ENCODE results near the gene OR4S1. TPM values are rescaled to one million over a fixed set of nuclear protein-coding genes. Genes with fewer than 3 reads are reported as not detected.

OR4S1 gene, protein sequence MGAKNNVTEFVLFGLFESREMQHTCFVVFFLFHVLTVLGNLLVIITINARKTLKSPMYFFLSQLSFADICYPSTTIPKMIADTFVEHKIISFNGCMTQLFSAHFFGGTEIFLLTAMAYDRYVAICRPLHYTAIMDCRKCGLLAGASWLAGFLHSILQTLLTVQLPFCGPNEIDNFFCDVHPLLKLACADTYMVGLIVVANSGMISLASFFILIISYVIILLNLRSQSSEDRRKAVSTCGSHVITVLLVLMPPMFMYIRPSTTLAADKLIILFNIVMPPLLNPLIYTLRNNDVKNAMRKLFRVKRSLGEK
- not detected for total RNA-seq

DNA sequence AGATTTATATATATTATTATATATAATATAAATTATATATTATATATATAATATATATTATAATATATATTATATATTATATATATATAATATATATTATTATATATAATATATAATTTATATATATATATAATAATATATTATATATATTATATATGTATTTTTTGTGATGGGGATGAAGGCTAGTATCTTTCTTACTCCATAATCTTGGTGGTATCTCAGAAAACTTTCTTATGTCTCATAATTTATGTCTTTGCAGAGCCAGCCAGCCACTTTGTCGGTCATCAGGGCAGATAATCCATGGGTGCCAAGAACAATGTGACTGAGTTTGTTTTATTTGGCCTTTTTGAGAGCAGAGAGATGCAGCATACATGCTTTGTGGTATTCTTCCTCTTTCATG is at the start of gene OR4S1:
OR4S1 (plus strand) TSS at position 301 of the 400 bp plus-strand sequence; CDS start at position 301, 0 bp downstream.
- DNase-seq, result no peak
- TF ChIP-seq, protein P1, sequence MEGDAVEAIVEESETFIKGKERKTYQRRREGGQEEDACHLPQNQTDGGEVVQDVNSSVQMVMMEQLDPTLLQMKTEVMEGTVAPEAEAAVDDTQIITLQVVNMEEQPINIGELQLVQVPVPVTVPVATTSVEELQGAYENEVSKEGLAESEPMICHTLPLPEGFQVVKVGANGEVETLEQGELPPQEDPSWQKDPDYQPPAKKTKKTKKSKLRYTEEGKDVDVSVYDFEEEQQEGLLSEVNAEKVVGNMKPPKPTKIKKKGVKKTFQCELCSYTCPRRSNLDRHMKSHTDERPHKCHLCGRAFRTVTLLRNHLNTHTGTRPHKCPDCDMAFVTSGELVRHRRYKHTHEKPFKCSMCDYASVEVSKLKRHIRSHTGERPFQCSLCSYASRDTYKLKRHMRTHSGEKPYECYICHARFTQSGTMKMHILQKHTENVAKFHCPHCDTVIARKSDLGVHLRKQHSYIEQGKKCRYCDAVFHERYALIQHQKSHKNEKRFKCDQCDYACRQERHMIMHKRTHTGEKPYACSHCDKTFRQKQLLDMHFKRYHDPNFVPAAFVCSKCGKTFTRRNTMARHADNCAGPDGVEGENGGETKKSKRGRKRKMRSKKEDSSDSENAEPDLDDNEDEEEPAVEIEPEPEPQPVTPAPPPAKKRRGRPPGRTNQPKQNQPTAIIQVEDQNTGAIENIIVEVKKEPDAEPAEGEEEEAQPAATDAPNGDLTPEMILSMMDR (IDR thresholded peaks at IDR 0.05), result no peak
- Histone ChIP-seq H3K4me3 (no peak within 1 kb of the TSS), H3K27ac (no peak within 1 kb of the TSS), H3K27me3 (no peaks in the 10 kb centered on the region), H3K36me3 (no peaks in the 10 kb centered on the region), H3K9me3 (no peaks in the 10 kb centered on the region), H3K9ac (ENCODE audit: low read depth in 2 of 2, low read length in 2 of 2) (no peak within 1 kb of the TSS), H3K4me1 (no peaks in the 10 kb centered on the region)
- intact Hi-C loops (cut with DNase I), result no loop called here

- DNase-seq, result no peak
- no peaks in the 10 kb centered on the region for H3K27me3 ChIP-seq
- no peak overlapping the region for H3K9ac ChIP-seq (ENCODE audit: low read depth in 2 of 2, low read length in 2 of 2)
- no peaks in the 10 kb centered on the region for H3K9me3 ChIP-seq
- H3K36me3 ChIP-seq, result no peaks in the 10 kb centered on the region
- H3K27ac ChIP-seq, result no peak overlapping the region
- no peak overlapping the region for H3K4me3 ChIP-seq
- no peaks in the 10 kb centered on the region for H3K4me1 ChIP-seq
- intact Hi-C loops (cut with DNase I), result no loop called here
- TF ChIP-seq, protein P1 (IDR thresholded peaks at IDR 0.05), result no peak
Measured at GRCh38 chr11:48261600-48261999, 44.4 kb upstream of the OR4S1 start.

GRCh38 chr11:48263423-48263911 is 42.6 kb upstream of the OR4S1 start, which contains the start of gene OR4X1:
Gene OR4X1, plus strand, starts transcription at chr11:48263861. Its CDS starts 0 bp downstream, at chr11:48263861.
- Histone ChIP-seq H3K4me1 (no peaks in the 10 kb centered on the region), H3K4me3 (no peak within 1 kb of the TSS), H3K9me3 (no peaks in the 10 kb centered on the region), H3K36me3 (no peaks in the 10 kb centered on the region), H3K9ac (ENCODE audit: low read depth in 2 of 2, low read length in 2 of 2) (no peak within 1 kb of the TSS), H3K27me3 (no peaks in the 10 kb centered on the region), H3K27ac (no peak within 1 kb of the TSS)
- DNase-seq, result no peak
- intact Hi-C loops (cut with DNase I), result no loop called here
- TF ChIP-seq, protein P1 (IDR thresholded peaks at IDR 0.05), result no peak

GRCh38 chr11:48270621-48271020 is 35.4 kb upstream of the OR4S1 start:
- Histone ChIP-seq H3K9ac (ENCODE audit: low read depth in 2 of 2, low read length in 2 of 2) (no peak overlapping the region), H3K27me3 (no peaks in the 10 kb centered on the region), H3K4me3 (no peak overlapping the region), H3K27ac (no peak overlapping the region), H3K4me1 (no peaks in the 10 kb centered on the region), H3K36me3 (no peaks in the 10 kb centered on the region), H3K9me3 (no peaks in the 10 kb centered on the region)
- intact Hi-C loops (cut with DNase I), result no loop called here
- DNase-seq, result no peak
- TF ChIP-seq, protein P1 (IDR thresholded peaks at IDR 0.05), result no peak

GRCh38 chr11:48272606-48273005 is 33.4 kb upstream of the OR4S1 start:
- Histone ChIP-seq H3K27me3 (no peaks in the 10 kb centered on the region), H3K9ac (ENCODE audit: low read depth in 2 of 2, low read length in 2 of 2) (no peak overlapping the region), H3K36me3 (no peaks in the 10 kb centered on the region), H3K9me3 (no peaks in the 10 kb centered on the region), H3K4me1 (no peaks in the 10 kb centered on the region), H3K4me3 (no peak overlapping the region), H3K27ac (no peak overlapping the region)
- DNase-seq, result no peak
- intact Hi-C loops (cut with DNase I), result no loop called here
- TF ChIP-seq, protein P1 (IDR thresholded peaks at IDR 0.05), result no peak

Measured in colonic mucosa (tissue), 4 donors.